Activated CD8-positive, alpha-beta T cell treated with anti-CD3 and anti-CD28 coated beads for 36 hours (primary cell): ENCODE measurements around the gene CPSF4. TPM values are rescaled to one million over a fixed set of nuclear protein-coding genes. Genes with fewer than 3 reads are reported as not detected.

Experiments
- ATAC-seq: fragments of 200-7000 bp; cut with Tn5 transposase; one replicate; pipeline ENCODE4 v1.10.0; 2021; ENCODE audit warnings: mild to moderate bottlenecking, moderate library complexity
- CTCF ChIA-PET: fragments of 350-600 bp; sonication (Branson Sonifier 250); formaldehyde crosslinking; loops from one replicate; lab custom pipeline; 2021; ENCODE audit warnings: antibody characterized with exemption; lab: Charles Lee
- POLR2A ChIA-PET: fragments of 350-600 bp; sonication (Branson Sonifier 250); formaldehyde crosslinking; loops from one replicate; lab custom pipeline; 2021; ENCODE audit warnings: antibody characterized with exemption; lab: Charles Lee
- DNase-seq: peaks from one replicate; pipeline ENCODE4 v3.0.0-alpha.2; 2020
- H3K27ac Mint-ChIP-seq: one replicate; pipeline ENCODE4 v1.8.0; 2021; ENCODE audit warnings: mild to moderate bottlenecking, mixed read lengths
- H3K27me3 Mint-ChIP-seq: one replicate; pipeline ENCODE4 v1.8.0; 2021; ENCODE audit warnings: mixed read lengths
- H3K36me3 Mint-ChIP-seq: one replicate; pipeline ENCODE4 v1.8.0; 2021; ENCODE audit warnings: low read depth, mixed read lengths
- H3K4me1 Mint-ChIP-seq: one replicate; pipeline ENCODE4 v1.8.0; 2021; ENCODE audit warnings: low read depth, mixed read lengths
- H3K4me3 Mint-ChIP-seq: one replicate; pipeline ENCODE4 v1.8.0; 2021; ENCODE audit warnings: mild to moderate bottlenecking, moderate library complexity, mixed read lengths
- H3K9me3 Mint-ChIP-seq: one replicate; pipeline ENCODE4 v1.8.0; 2021; ENCODE audit warnings: mixed read lengths
- CTCF ChIP-seq: fragments of 200-600 bp; IDR thresholded peaks from one replicate; pipeline ENCODE4 v1.8.0; 2022; ENCODE audit warnings: antibody characterized with exemption, mild to moderate bottlenecking
- intact Hi-C: fragments of 100-400 bp; cut with micrococcal nuclease; formaldehyde crosslinking; loops from one replicate; pipeline ENCODE4 v1.10.0; 2022
- total RNA-seq, 2 experiments: library from RNA; stranded (reverse); gene quantifications; one replicate each; pipeline ENCODE4 v1.2.3, GENCODE V29; 2021

CPSF4 gene
- total RNA-seq, 2 experiments from 2014 or later, result 62.3 to 64.6 TPM

GRCh38 chr7:99440195-99440594 is 1.5 kb downstream of the CPSF4 start:
- Mint-ChIP-seq H3K27ac (peak overlapping the region; percentile 13), H3K36me3 (peaks cover 37% of the 10 kb centered on the region), H3K9me3 (no peaks in the 10 kb centered on the region), H3K4me1 (peaks cover 28% of the 10 kb centered on the region), H3K4me3 (peak overlapping the region; percentile 97), H3K27me3 (no peaks in the 10 kb centered on the region)
- ChIA-PET CTCF (no interaction called here), POLR2A (interaction anchor here (0.7 to 3.4 kb wide), 5 partner anchors 9 to 46 kb away, joined by 3 to 20 read pairs (median 3); partner anchors contain the start of genes ATP5MF, BUD31 and PDAP1)
- intact Hi-C loops, result no loop called here
- ATAC-seq, result no peak
- DNase-seq, result no peak
- TF ChIP-seq CTCF, result no peak

GRCh38 chr7:99446096-99446495 is 7.4 kb downstream of the CPSF4 start:
- no peak for DNase-seq
- no peaks in the 10 kb centered on the region for H3K9me3 Mint-ChIP-seq
- no peak for ATAC-seq
- POLR2A ChIA-PET, result no interaction called here
- intact Hi-C loops, result no loop called here
- H3K36me3 Mint-ChIP-seq, result peaks cover 51% of the 10 kb centered on the region
- no peak overlapping the region for H3K4me3 Mint-ChIP-seq
- no peak overlapping the region for H3K27ac Mint-ChIP-seq
- CTCF ChIA-PET, result no interaction called here
- no peak for TF ChIP-seq CTCF
- H3K4me1 Mint-ChIP-seq, result peaks cover 13% of the 10 kb centered on the region
- H3K27me3 Mint-ChIP-seq, result no peaks in the 10 kb centered on the region

- H3K4me3 Mint-ChIP-seq, result no peak overlapping the region
- ChIA-PET CTCF (no interaction called here), POLR2A (interaction anchor here (0.6 to 1.5 kb wide), 4 partner anchors 12 to 220 kb away, joined by 3 to 4 read pairs (median 4); no protein-coding TSS in a partner anchor)
- intact Hi-C loops, result no loop called here
- no peak for TF ChIP-seq CTCF
- DNase-seq (peak; percentile 22), ATAC-seq (no peak)
- peaks cover 6% of the 10 kb centered on the region for H3K4me1 Mint-ChIP-seq
- no peaks in the 10 kb centered on the region for H3K27me3 Mint-ChIP-seq
- peaks cover 43% of the 10 kb centered on the region for H3K36me3 Mint-ChIP-seq
- H3K27ac Mint-ChIP-seq, result no peak overlapping the region
- H3K9me3 Mint-ChIP-seq, result no peaks in the 10 kb centered on the region
Measured at GRCh38 chr7:99447943-99448342, 9.2 kb downstream of the CPSF4 start.

GRCh38 chr7:99448855-99449254 is 10.1 kb downstream of the CPSF4 start:
- ChIA-PET CTCF (interaction anchor here (0.8 kb wide), 1 partner anchor 15 kb away, joined by 3 read pairs; no protein-coding TSS in a partner anchor), POLR2A (interaction anchor here (1.0 to 1.5 kb wide), 4 partner anchors 9 to 40 kb away, joined by 3 to 5 read pairs (median 4); partner anchors contain the start of gene BUD31)
- DNase-seq (no peak), ATAC-seq (no peak)
- intact Hi-C loops, result no loop called here
- Mint-ChIP-seq H3K27me3 (no peaks in the 10 kb centered on the region), H3K4me1 (peaks cover 2% of the 10 kb centered on the region), H3K4me3 (no peak overlapping the region), H3K36me3 (peaks cover 41% of the 10 kb centered on the region), H3K27ac (no peak overlapping the region), H3K9me3 (no peaks in the 10 kb centered on the region)
- TF ChIP-seq CTCF, result no peak

GRCh38 chr7:99449326-99449725 is 10.6 kb downstream of the CPSF4 start:
- POLR2A ChIA-PET, result interaction anchor here (1.0 to 1.5 kb wide), 5 partner anchors 9 to 40 kb away, joined by 3 to 6 read pairs (median 4); partner anchors contain the start of genes ATP5MF and BUD31
- Mint-ChIP-seq H3K4me1 (peaks cover 2% of the 10 kb centered on the region), H3K9me3 (no peaks in the 10 kb centered on the region), H3K36me3 (peaks cover 39% of the 10 kb centered on the region), H3K4me3 (no peak overlapping the region), H3K27me3 (no peaks in the 10 kb centered on the region), H3K27ac (no peak overlapping the region)
- intact Hi-C loops, result no loop called here
- CTCF ChIA-PET, result interaction anchor here (0.8 kb wide), 1 partner anchor 14 kb away, joined by 3 read pairs; no protein-coding TSS in a partner anchor
- no peak for TF ChIP-seq CTCF
- ATAC-seq, result no peak
- no peak for DNase-seq
